ENCODE data around the gene RPS6KB1.
"Not testable (repeated sequence)": the region's sequence is repeated elsewhere in the genome, so short reads cannot be mapped to it uniquely, and the experiment has no call there.

Gene RPS6KB1

DNA sequence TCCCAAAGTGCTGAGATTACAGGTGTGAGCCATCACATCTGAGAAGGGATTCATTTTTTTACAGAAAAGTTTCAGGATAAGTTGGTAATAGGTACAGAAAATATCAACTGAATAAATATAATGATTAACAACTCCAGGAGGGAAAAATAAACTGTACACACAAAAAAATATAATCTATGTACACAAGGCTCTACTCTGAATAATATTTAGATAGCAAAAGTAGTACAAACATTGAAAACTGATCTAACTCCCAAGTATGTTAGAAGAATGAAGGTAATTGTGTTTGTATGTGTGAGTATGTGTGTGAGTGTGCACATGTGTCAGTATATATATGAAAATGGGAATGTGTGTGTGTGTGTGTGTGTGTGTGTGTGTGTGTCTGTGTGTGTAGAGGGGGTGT lies 20.6 kb upstream of the RPS6KB1 start:
- DNase-seq, result no peak

DNA sequence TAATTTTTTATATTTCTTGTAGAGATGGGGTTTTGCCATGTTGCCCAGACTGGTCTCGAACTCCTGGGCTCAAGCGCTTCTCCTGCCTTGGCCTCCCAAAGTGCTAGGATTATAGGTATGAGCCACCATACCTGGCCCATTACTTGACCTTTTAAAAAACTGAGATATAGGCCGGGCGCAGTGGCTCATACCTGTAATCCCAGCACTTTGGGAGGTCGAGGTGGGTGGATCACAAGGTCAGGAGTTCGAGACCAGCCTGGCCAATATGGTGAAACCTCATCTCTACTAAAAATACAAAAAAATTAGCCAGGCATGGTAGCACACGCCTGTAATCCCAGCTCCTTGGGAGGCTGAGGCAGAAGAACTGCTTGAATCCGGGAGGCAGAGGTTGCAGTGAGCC lies 19.5 kb upstream of the RPS6KB1 start:
- not testable (repeated sequence) for DNase-seq

DNA sequence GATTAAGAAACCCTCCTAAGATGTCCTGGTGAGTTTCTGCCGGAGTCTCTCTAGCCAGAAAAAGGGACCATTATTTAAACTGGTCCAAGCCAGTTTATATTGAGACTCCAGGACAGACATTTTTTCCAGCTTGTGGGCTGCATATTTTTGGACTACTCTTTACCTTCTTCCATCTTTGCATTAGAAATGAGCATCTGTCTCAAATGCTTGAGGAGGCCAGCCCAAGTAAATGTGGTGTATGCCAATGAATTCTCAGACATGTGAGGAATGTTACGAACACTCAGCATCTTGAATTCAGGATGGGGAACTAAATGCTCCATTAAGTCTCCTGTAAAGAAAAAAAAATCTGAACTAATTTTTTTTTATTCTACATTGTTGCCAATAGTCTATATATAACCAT lies 18.5 kb upstream of the RPS6KB1 start:
- no peak for DNase-seq

DNA sequence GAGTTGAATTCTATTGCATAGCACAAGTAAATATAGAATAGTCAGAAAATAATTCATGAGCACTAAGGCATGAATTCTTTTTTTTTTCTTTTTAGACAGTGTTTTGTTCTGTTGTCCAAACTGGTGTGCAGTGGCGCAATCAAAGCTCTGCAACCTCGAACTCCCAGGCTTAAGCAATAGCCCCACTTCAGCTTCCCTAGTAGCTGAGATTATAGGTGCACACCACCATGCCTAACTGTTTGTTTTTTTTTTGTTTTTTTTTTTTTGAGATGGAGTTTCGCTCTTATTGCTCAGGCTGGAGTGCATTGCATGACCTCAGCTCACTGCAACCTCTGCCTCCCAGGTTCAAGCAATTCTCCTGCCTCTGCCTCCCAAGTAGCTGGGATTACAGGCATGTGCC lies 16.8 kb upstream of the RPS6KB1 start:
- no peak for DNase-seq

DNA sequence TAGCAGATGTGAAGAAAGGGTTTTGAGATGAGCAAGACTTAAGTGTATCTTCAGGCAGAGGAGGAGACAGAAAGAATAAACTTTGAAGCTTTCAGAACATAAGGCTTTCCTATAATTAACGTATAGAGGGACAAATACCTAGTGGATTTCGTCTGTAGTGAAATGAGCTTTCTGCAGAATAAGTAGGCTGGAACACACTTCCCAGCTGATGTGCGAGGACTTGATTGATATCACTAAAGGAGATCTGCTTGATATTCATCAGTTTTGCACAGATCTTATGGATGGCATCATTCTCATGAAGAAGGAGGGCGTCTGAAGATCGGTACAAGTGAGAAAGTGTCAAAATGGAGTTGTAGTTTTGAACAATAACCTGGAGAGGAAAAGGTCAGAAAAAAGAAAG lies 15.0 kb upstream of the RPS6KB1 start:
- DNase-seq, result no peak

DNA sequence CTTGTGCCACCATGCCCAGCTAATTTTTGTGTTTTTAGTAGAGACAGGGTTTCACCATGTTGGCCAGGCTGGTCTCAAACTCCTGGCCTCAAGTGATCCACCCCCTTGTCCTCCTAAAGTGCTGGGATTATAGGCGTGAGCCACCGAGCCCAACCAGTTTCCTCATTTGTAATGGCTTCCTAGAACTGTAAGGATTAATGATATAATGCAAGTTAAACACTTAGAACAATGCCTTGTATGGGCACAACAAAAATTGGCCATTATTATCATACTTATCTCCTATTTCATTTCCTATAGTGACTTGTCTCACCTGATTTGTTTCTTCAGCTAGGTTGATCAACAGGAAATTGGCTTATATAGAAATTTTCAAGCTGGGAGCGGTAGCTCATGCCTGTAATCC lies 14.3 kb upstream of the RPS6KB1 start:
- no peak for DNase-seq

DNA sequence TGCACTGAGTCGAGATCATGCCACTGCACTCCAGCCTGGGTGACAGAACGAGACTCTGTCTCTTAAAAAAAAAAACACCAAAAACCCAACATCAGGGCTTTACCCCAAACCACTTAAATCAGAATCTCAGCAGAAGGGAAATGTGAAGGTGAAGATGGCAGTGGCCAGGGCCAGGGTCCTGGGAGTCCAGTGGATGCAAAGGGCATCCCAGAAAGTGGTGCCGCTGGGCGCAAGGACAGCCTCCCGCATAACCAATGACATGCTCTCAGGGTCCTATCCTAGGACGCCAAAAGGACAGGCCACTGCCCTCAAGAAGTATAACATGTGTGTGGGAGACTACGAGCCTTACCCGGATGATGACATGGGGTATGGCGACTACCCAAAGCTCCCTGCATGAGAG lies 8.1 kb upstream of the RPS6KB1 start:
- DNase-seq, result no peak

DNA sequence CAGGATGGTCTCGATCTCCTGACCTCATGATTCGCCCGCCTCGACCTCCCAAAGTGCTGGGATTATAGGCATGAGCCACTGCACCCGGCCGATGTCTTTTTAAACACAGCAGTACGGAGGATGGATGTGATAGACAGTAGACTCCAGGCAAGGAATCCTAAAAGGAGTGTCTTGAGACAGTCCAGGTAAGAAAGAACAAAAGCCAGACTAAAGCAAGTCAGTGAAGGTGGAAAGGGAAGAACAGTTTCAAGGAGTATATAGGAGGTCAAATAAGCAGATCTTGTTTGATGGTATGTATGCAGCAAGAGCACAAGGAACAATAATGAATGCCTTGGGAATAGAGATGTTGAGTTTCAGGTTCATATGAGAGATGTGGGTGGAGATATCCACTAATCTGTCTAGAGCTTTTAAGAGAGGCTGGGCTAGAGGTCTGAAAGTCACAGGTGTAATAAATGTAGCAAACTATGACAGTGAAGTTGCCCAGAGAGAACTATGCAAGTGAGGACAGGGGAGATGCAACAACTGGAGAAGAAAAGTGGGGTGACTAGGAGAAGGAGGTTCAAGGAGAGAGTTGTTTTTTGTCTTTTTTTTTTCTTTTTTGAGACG lies 4.7 kb upstream of the RPS6KB1 start:
- DNase-seq, result no peak

DNA sequence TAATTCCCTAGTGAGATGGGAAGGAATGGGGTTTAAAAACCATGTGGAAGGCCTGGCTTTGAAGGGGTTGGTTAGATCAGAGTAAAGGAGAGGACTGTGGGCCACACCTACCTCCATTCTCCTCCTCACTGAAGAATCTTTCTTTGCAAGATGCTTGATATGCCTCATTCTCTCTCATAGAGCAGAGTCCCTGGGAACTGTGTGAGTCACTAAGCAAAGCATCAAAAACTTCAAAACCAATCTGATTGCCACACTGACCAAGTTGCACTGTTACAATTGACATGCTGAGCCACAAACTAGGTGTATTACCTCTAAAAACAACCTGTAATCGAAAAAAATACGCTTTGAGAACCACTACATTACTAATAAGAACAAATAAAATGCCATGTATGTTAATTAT lies 2.2 kb upstream of the RPS6KB1 start:
- peak; percentile 12 for DNase-seq

DNA sequence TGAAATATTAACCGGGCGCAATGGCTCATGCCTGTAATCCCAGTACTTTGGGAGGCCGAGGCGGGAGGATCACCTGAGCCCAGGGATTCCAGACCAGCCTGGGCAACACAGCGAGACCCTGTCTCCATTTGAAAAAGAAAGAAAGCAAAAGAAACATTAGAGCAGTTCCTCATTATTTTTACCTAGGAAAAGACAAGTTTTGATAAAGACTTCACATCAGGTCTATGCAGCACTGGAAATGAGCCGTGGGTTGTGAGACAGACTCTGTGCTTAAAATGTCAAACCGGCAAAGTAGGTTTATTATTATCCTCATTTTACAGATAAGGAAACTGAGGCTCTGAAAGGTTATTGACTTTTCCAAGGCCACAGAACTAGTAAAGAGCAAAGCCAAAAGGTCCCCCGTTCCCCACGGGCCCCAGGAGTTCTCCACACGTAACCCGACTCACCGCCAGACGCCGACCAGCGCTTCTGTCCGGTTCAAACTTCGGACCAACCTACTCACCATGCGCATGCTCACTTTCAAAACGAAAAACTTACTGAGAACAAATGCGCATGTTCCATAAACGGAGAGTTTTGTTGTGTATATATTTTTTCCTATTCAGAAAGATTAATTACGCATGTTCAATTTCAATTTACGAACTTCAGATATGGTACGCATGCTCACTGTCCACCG lies 534 bp upstream of the RPS6KB1 start:
- no peak for DNase-seq

DNA sequence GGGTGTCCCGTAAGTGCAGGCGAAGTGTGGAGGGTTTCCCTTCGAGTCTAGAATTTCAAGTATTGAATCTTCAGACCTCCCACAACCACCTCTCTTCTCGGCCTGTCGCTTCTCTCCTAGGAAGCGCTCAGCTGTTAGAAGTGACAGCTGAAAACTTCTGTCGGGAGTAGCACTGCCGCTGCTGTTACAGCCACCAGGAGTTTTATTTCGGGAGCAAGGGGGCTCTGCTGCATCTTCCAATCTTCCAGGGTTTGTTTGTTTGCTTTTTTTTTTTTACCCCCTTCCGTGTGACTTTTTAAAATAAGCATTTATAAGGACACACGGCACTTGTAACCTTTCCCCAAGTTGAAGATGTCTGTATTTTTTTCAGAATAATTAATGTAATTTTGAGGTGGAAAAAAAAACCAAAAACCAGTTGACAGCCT lies 767 bp downstream of the RPS6KB1 start:
- no peak for DNase-seq

DNA sequence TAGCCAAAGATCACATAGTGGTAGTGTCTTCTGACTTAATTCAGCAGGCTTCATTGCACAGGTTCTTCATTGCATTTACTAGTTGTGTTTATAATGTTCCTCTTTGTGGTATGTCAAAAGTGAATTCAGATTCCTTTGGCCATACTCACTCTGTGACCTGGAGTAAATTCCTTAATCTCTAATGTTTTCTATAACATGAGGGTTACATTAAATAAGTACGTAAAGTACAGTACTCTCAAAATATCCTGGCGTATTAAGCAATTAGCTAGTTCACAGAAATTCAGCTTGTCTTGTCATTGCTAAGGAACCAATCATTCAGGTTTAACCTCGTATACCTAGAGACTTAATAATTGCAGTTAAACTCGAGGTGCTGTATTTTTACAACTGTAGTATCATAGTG lies 4.2 kb downstream of the RPS6KB1 start:
- no peak for DNase-seq

DNA sequence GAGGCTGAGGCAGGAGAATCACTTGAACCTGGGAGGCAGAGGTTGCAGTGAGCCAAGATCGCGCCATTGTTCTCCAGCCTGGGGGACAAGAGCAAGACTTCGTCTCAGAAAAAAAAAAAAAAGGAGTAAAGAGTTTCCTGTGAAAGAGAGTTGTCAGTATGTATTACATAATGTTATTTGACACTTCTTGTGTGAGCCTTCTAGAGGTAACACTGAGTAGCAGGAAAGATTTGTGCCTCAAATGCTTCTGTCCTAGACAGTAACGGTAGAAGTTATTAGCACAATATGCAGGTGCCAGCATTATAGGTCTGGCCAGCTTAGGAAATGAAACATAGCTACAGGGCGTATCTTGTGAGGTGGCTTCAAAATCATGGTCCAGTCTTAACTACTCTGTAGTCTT lies 6.2 kb downstream of the RPS6KB1 start:
- no peak for DNase-seq

DNA sequence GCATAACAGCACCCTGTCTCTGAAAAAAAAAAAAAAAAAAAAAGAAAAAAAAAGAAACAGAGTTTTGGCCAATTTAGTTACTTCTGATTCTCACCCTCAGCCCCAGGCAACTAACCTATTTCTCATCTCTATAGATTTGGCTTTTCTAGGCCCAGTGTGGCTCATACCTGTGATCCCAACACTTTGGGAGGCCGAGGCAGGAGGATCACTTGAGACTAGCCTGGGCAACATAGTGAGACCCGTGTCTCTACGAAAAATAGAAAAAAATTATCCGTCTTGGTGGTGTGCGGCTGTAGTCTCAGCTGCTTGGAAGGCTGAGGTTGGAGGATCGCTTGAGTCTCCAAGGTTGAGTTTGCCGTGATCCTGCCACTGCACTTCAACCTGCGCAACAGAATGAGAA lies 8.7 kb downstream of the RPS6KB1 start:
- DNase-seq, result no peak

DNA sequence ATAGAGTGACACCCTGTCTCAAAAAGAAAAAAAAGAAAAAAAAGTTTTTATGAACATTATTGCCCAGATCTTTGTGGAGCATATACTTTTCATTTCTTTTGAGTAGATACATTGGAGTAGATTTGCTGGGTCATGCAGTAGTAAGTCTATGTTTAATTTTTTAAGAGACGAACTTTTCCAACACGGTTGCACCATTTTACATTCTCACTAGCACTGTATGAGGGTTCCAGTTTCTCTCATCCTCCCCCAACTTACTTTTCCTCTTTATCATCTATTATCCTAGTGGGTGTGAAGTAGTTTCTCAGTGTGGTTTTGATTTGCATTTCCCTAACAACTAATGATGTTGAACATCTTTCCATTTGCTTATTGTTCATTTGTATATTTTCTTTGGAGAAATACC lies 10.5 kb downstream of the RPS6KB1 start:
- DNase-seq, result no peak

DNA sequence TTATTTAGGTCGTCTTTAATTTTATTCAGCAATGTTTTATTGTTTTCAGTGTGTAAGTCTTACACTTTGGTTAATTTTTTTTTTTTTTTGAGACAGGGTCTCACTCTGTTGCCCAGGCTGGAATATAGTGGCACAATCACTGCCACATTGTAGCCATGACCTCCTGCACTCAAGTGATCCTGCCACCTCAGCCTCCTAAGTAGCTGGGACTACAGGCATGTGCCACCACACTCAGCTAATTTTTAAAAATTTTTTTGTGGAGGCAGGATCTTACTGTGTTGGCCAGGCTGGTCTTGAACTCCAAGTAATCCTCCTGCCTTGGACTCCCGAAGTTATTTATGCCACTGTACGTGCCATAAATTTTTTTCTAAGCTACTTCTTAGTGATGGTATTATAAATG lies 14.5 kb downstream of the RPS6KB1 start:
- DNase-seq, result no peak

DNA sequence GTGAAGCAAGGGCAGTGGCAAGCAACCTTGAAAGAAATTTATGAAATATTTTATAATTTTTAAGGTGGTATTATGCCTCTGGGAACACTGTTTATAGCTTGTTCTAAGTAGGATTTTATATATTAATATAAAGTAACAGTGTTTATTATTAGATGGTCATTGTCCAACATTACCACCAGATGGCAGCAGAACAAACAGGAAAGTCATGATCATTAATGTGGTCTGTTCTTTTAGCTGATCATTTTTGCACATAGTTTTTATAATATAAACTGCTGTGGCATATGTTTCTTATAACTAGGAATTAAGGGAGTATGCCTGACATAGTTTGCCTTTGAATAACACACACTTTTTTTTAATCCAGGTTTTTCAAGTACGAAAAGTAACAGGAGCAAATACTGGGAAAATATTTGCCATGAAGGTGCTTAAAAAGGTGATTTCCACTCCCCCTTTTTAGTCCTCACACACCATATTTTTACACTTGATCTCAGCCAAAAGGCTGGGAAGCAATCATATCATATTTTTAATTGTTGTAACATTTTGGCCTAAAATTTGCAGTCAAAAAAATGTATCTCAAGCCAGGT lies 21.4 kb downstream of the RPS6KB1 start:
- DNase-seq, result no peak

DNA sequence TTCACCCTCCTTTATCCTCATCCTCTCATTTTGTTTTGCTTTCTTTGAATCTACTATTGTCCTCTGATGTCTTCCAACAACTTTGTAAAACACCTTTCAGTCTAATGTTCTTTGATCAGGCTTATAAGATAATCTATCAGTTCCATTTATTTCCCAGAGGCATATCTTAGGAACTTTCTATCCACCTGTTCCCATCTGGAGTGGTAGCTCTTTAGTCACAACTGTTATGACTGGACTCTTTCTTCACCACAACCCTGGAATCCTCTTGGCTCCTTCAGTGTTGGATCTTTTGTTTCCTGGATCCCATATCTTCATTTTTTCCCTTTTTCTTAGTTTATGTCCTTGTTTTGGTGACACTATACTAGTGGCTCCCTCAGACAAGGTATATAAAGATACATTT lies 23.5 kb downstream of the RPS6KB1 start:
- no peak for DNase-seq

DNA sequence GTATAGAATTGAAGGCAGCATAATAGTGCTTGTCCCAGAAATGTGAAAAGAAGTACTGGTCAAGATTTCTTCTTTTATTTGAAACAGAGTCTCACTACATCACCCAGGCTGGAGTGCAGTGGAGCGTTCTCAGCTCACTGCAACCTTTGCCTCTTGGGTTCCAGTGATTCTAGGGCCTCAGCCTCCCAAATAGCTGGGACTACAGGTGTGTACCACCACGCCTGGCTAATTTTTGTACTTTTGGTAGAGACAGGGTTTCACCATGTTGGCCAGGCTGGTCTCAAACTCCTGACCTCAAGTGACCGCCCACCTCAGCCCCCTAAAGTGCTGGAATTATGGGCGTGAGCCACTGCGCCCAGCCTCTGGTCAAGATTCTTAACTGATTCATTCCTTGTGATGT lies 27.7 kb downstream of the RPS6KB1 start:
- not testable (repeated sequence) for DNase-seq

DNA sequence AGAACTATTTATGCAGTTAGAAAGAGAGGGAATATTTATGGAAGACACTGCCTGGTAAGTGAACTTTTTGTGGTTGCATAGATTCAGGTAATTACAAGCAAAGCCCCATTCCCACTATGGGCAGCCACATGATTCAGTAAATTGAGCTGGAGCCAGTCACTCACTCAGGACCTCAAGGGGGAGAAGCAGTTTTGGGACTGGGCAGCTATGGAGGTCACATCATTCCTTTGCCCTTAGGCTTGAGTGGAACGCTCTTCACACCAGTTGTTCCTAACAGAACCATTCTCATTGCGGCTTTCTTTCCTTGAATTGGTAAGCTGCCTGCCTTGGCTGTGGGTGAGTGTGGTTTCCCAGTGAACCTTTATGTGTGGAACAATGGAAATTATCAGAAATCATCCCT lies 37.2 kb downstream of the RPS6KB1 start:
- not testable (repeated sequence) for DNase-seq

DNA sequence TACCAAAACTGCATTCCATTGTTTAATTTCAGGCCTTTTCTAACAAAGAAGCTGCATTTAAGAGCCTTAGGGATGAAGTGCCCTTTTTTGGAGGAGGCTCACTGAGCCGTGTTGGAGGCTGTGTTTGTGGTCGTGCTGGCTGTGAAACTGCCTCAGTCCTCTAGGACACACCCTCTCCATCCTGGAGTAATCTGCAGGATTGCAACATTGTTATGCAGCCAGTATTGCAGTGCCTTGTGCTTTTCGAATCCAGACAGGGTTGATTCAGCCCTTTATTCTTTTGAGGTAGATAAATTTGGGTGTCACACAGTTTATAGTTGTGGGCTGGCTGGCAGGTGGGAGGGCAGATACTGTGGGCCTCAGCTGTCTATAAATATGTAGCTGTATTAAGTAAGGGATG lies 37.8 kb downstream of the RPS6KB1 start:
- DNase-seq, result not testable (repeated sequence)

DNA sequence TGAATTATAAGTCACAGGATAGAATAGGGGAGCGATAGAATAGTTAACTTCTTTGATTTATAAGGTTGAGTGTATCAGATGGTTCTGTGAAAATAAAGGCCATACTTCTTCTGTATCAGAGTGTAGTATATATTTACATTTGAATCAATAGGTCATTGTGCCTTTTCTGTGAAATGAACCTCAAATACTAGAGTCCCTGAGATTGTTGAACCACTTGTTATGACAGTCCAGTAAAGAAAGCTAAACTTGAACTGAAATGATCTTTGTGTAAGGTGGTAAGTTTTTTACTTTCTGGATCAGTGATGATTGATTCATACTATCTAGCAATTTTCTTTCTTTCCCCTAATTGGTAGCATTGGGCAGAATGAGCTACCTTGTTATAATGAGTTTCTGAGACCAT lies 40.4 kb downstream of the RPS6KB1 start:
- DNase-seq, result not testable (repeated sequence)

DNA sequence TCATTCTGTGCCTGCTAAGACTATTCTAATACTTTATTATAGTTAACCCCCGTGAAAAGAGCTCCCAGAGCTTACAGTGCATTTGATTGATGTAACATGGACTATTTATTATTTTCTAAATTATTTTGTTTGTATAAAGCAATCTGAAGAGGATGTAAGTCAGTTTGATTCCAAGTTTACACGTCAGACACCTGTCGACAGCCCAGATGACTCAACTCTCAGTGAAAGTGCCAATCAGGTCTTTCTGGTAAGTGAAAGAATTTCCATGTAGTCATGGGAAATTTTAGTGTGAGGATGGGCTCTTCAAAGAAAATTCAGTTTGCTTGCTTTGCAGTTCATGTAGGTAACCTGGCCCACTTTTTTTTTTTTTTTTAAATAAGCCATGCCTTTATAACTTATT lies 47.8 kb downstream of the RPS6KB1 start:
- peak; percentile 32 for DNase-seq

DNA sequence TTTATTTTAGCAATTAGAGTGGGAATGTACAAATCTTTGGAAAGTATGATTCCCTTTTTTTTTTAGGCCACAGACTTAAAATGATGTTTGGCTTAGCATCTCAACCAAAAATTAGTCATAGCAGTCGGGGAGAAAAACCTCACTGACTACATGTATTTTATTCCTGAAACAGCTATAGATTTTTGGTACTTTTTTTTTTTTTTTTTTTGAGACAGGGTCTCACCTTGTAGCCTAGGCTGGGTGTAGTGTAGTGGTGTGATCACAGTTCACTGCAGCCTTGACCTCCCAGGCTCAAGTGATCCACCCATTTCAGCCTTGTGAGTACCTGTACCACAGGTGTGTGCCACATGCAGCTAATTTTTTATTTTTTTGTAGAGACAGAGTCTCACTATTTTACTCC lies 48.2 kb downstream of the RPS6KB1 start:
- no peak for DNase-seq

DNA sequence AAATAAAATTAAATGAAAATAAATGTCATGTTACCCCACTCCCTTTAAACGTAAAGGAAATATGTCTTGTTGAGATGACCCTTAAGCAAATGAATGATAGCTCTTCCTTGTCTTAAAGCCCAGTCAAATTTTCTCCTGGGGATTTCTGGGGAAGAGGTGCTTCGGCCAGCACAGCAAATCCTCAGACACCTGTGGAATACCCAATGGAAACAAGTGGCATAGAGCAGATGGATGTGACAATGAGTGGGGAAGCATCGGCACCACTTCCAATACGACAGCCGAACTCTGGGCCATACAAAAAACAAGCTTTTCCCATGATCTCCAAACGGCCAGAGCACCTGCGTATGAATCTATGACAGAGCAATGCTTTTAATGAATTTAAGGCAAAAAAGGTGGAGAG lies 53.5 kb downstream of the RPS6KB1 start:
- not testable (repeated sequence) for DNase-seq
